GM12891 (cell line): Measurements from ENCODE around the gene STK11.
"Not testable (repeated sequence)": the region's sequence is repeated elsewhere in the genome, so short reads cannot be mapped to it uniquely, and the experiment has no call there.

ENCODE experiments used
- POLR2A ChIP-seq: IDR thresholded peaks from 2 replicates; pipeline ENCODE4 v1.6.1; 2011; ENCODE audit warnings: low read depth, low read length, control low read depth
- SPI1 ChIP-seq: IDR thresholded peaks from 2 replicates; pipeline ENCODE4 v1.6.1; 2011; ENCODE audit warnings: low read depth, low read length, control low read depth
- TAF1 ChIP-seq: IDR thresholded peaks from 2 replicates; pipeline ENCODE4 v1.6.1; 2011; ENCODE audit warnings: low read depth, low read length, control low read depth

DNA sequence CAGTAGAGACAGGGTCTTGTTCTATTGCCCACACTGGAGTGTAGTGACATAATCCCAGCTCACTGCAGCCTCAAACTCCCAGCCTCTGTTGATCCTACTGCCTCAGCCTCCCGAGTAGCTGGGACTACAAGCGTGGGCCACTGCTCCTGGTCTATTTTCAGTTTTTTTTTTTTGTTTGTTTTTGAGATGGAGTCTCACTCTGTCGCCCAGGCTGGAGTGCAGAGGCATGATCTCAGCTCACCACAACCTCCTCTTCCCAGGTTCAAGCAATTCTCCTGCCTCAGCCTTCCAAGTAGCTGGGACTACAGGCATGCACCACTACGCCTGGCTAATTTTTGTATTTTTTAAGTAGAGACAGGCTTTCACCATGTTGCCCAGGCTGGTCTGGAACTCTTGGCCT, 5.0 kb upstream of the STK11 start:
- not testable (repeated sequence) for TF ChIP-seq POLR2A, SPI1, TAF1
